SK-N-SH (cell line): ENCODE measurements around the gene MYO18B. TPM values are rescaled to one million over a fixed set of nuclear protein-coding genes. Genes with fewer than 3 reads are reported as not detected.

ENCODE experiments used
- CTCF ChIA-PET: fragments of 300-600, 350-600 bp; formaldehyde crosslinking; extraction: SDS; loops from one replicate; lab custom pipeline; 2021; lab: Yijun Ruan, JAX
- POLR2A ChIA-PET: fragments of 350-600 bp; sonication (Branson Sonifier 250); formaldehyde crosslinking; extraction: SDS; loops from one replicate; lab custom pipeline; 2020; ENCODE audit warnings: antibody characterized with exemption, inconsistent platforms; lab: Yijun Ruan, JAX
- DNase-seq: peaks from one replicate; pipeline ENCODE4 v3.0.0; 2012
- H2AFZ ChIP-seq: fragments of 200-600 bp; sonication (generic); 2 replicates; pipeline ENCODE4 v1.8.1; 2016; ENCODE audit warnings: antibody characterized with exemption, mild to moderate bottlenecking, low read depth
- H3F3A ChIP-seq: fragments of 200-600 bp; sonication (generic); replicated peaks from 2 replicates; pipeline ENCODE3; 2016; ENCODE audit warnings: antibody characterized with exemption, mild to moderate bottlenecking; ENCODE audit not compliant: insufficient read depth
- H3K27ac ChIP-seq, 2 experiments: fragments of 200-500 bp in 1 of 2; fragments of 200-600 bp in 1 of 2; sonication (Bioruptor generic) in 1 of 2; sonication (generic), shearing (Covaris generic) in 1 of 2; 2 replicates each; pipeline versions ENCODE4 v1.5.1 to v1.6.1; 2014 to 2016; ENCODE audit warnings: low read depth in 2 of 2, inconsistent platforms in 1 of 2, low read length in 1 of 2, mild to moderate bottlenecking in 1 of 2, mixed read lengths in 1 of 2
- H3K27me3 ChIP-seq: fragments of 200-600 bp; sonication (generic), shearing (Covaris generic); 2 replicates; pipeline ENCODE4 v1.6.1; 2016; ENCODE audit warnings: mixed run types; ENCODE audit not compliant: insufficient read depth
- H3K36me3 ChIP-seq, 2 experiments: fragments of 200-500 bp in 1 of 2; fragments of 200-600 bp in 1 of 2; sonication (Bioruptor generic) in 1 of 2; sonication (generic) in 1 of 2; replicated peaks in 1 of 2; 2 replicates each; pipeline versions ENCODE3 to v1.5.1; 2014 to 2016; ENCODE audit warnings: low read length in 1 of 2, mild to moderate bottlenecking in 1 of 2; ENCODE audit not compliant: insufficient read depth in 2 of 2, control insufficient read depth in 1 of 2
- H3K4me1 ChIP-seq, 2 experiments: fragments of 200-500 bp in 1 of 2; fragments of 200-600 bp in 1 of 2; sonication (Bioruptor generic) in 1 of 2; sonication (generic), shearing (Covaris generic) in 1 of 2; 2 replicates each; pipeline versions ENCODE4 v1.5.1 to v1.6.1; 2014 to 2016; ENCODE audit warnings: low read depth in 1 of 2, low read length in 1 of 2, mixed run types in 1 of 2; ENCODE audit not compliant: insufficient read depth in 2 of 2, control insufficient read depth in 1 of 2
- H3K4me2 ChIP-seq: fragments of 200-600 bp; sonication (generic), shearing (Covaris generic); 2 replicates; pipeline ENCODE4 v1.6.1; 2017; ENCODE audit warnings: mixed run types
- H3K4me3 ChIP-seq, 2 experiments: fragments of 200-500 bp in 1 of 2; fragments of 200-600 bp in 1 of 2; sonication (Bioruptor generic) in 1 of 2; sonication (generic), shearing (Covaris generic) in 1 of 2; 2 replicates each; pipeline versions ENCODE4 v1.5.1 to v1.8.1; 2014 to 2016; ENCODE audit warnings: low read depth in 2 of 2, inconsistent platforms in 1 of 2, low read length in 1 of 2, mild to moderate bottlenecking in 1 of 2, mixed read lengths in 1 of 2, moderate library complexity in 1 of 2
- H3K79me2 ChIP-seq: fragments of 200-600 bp; sonication (generic); 2 replicates; pipeline ENCODE4 v1.8.1; 2017; ENCODE audit warnings: mild to moderate bottlenecking; ENCODE audit not compliant: insufficient read depth
- H3K9ac ChIP-seq: fragments of 200-600 bp; sonication (generic); 2 replicates; pipeline ENCODE4 v1.6.1; 2017; ENCODE audit warnings: mixed run types
- H3K9me2 ChIP-seq: fragments of 200-600 bp; sonication (generic); 2 replicates; pipeline ENCODE4 v1.6.1; 2017; ENCODE audit warnings: mixed run types
- H3K9me3 ChIP-seq: fragments of 200-600 bp; sonication (generic); 2 replicates; pipeline ENCODE4 v1.6.1; 2017; ENCODE audit warnings: mixed run types, mild to moderate bottlenecking, moderate library complexity
- H4K20me1 ChIP-seq: fragments of 200-600 bp; sonication (generic); 2 replicates; pipeline ENCODE4 v1.6.1; 2017; ENCODE audit warnings: mild to moderate bottlenecking, mixed run types; ENCODE audit not compliant: insufficient read depth
- FOSL2 ChIP-seq: IDR thresholded peaks from 2 replicates; pipeline ENCODE4 v1.4.0; 2012; ENCODE audit warnings: low read depth, mild to moderate bottlenecking, moderate library complexity, borderline replicate concordance
- FOXJ3 ChIP-seq: sonication (generic); formaldehyde crosslinking; IDR thresholded peaks from 2 replicates; pipeline ENCODE4 v1.5.1; 2020; ENCODE audit warnings: mild to moderate bottlenecking, missing genetic modification reagents
- FOXM1 ChIP-seq: IDR thresholded peaks from 2 replicates; pipeline ENCODE4 v1.4.0; 2012; ENCODE audit warnings: low read depth, mild to moderate bottlenecking
- GATA2 ChIP-seq: sonication (generic); formaldehyde crosslinking; IDR thresholded peaks from 2 replicates; pipeline ENCODE4 v1.5.0; 2020; ENCODE audit warnings: mild to moderate bottlenecking, missing genetic modification reagents
- MEF2A ChIP-seq: IDR thresholded peaks from 2 replicates; pipeline ENCODE4 v1.4.0; 2012; ENCODE audit warnings: low read depth, borderline replicate concordance
- MXI1 ChIP-seq: IDR thresholded peaks from 2 replicates; pipeline ENCODE4 v1.6.1; 2012; ENCODE audit warnings: mild to moderate bottlenecking, low read depth, low read length, improper control_type of control experiment
- NFIC ChIP-seq: IDR thresholded peaks from 2 replicates; pipeline ENCODE4 v1.4.0; 2012; ENCODE audit warnings: borderline replicate concordance
- NRF1 ChIP-seq: IDR thresholded peaks from 2 replicates; pipeline ENCODE4 v1.6.1; 2012; ENCODE audit warnings: low read depth, mild to moderate bottlenecking, low read length
- POLR2AphosphoS5 ChIP-seq: IDR thresholded peaks from 2 replicates; pipeline ENCODE4 v1.6.1; 2012; ENCODE audit warnings: low read depth, low read length
- SIN3A ChIP-seq: IDR thresholded peaks from 2 replicates; pipeline ENCODE4 v1.6.1; 2012; ENCODE audit warnings: low read depth, mild to moderate bottlenecking, low read length, moderate library complexity, borderline replicate concordance
- SMC3 ChIP-seq: IDR thresholded peaks from 2 replicates; pipeline ENCODE4 v1.6.1; 2012; ENCODE audit warnings: low read depth, low read length, improper control_type of control experiment
- TAF1 ChIP-seq: IDR thresholded peaks from 2 replicates; pipeline ENCODE4 v1.6.1; 2012; ENCODE audit warnings: low read depth, mild to moderate bottlenecking, low read length, moderate library complexity, borderline replicate concordance
- TEAD4 ChIP-seq: IDR thresholded peaks from 2 replicates; pipeline ENCODE4 v1.4.0; 2012; ENCODE audit warnings: mild to moderate bottlenecking, borderline replicate concordance; ENCODE audit not compliant: insufficient read depth
- YY1 ChIP-seq: IDR thresholded peaks from 2 replicates; pipeline ENCODE4 v1.4.0; 2012; ENCODE audit warnings: low read depth, mild to moderate bottlenecking
- WGBS: methylation state at CpG from one replicate; pipeline ENCODE4 v1.1.6; 2017; ENCODE audit warnings: low lambda C conversion rate; 5-methylcytosine and 5-hydroxymethylcytosine counted together
- polyA plus RNA-seq, 3 experiments: library from polyadenylated mRNA; depleted of rRNA; stranded (reverse); fragments of >200 nt; gene quantifications; 2 replicates each; pipeline ENCODE4 v1.2.3, GENCODE V29; 2012
- TF ChIP-seq, protein P1 (sequence below): IDR thresholded peaks from 2 replicates; pipeline ENCODE4; 2012
- TF ChIP-seq, protein P2 (sequence below): fragments of 200-600 bp; sonication (generic); IDR thresholded peaks from 2 replicates; pipeline ENCODE4 v1.6.1; 2017; ENCODE audit warnings: antibody characterized with exemption, mild to moderate bottlenecking, moderate library complexity

MYO18B gene
- polyA plus RNA-seq, 1 of the 3 experiments (the other 2 are of a cell fraction): 0.05 TPM

DNA sequence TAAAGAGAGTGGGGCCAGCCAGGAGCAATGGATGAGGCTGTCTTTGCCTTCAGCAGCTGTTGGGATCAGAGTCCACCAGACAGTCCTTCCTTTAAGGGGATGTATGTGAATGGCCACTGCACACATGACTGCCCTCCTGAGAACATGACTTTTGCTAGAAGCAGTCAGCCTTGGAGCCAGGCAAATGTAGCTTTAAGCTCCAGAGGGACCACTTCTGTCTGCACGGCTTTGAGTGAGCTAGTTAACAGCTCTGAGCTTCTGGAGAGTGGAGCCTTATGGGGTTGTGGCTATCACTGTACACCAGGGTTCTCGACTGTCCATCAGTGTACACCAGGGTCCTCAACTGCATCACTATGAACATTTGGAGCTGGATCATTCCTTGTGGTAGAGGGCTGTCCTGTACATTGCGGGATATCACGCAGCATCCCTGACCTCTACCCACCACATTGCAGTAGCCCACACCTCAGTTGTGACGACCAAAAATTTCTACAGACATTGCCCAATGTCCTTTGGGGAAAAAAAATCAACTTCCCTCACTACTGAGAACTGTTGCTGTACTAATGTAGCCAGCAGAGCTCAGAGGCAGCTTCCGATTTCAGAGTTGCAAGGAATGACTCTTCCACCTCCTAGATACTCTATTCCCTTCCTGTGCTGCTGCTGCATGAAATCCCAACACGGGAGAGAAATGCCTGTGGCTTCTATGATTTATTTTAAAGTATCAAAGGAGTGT lies 169.4 kb downstream of the MYO18B start (continued):
- TF ChIP-seq FOXM1: no peak
- TF ChIP-seq TAF1: no peak
- TF ChIP-seq, protein P1, sequence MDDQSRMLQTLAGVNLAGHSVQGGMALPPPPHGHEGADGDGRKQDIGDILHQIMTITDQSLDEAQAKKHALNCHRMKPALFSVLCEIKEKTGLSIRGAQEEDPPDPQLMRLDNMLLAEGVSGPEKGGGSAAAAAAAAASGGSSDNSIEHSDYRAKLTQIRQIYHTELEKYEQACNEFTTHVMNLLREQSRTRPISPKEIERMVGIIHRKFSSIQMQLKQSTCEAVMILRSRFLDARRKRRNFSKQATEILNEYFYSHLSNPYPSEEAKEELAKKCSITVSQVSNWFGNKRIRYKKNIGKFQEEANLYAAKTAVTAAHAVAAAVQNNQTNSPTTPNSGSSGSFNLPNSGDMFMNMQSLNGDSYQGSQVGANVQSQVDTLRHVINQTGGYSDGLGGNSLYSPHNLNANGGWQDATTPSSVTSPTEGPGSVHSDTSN: no peak
- no peak for TF ChIP-seq FOXJ3
- TF ChIP-seq GATA2 (CRISPR knock-in tag): no peak
- TF ChIP-seq FOSL2: no peak
- TF ChIP-seq MXI1: no peak

DNA sequence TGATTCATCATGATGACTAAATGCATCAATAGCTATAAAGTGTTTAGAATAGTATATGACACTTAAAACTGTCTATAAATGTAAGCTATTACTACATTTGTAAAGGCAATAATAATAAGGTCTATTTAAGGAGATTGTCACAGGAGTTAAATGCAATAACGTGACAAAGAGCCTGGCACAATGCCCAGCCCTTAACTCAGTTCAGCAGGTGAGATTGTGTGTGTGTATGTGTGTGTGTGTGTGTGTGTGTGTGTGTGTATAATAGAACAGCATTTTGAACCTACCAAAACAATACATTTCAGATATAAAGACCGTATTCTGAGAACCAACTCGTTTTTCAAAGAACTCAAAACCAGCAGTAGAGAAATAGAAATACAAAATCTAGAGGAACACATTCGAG lies 177.5 kb downstream of the MYO18B start:
- Histone ChIP-seq H3K9ac (no peak overlapping the region), H2AFZ (no peak overlapping the region), H3K4me3 (no peak overlapping the region), H3F3A (no peaks in the 10 kb centered on the region), H3K79me2 (no peaks in the 10 kb centered on the region), H3K27ac (no peak overlapping the region), H3K36me3 (no peaks in the 10 kb centered on the region), H4K20me1 (no peaks in the 10 kb centered on the region), H3K9me3 (no peaks in the 10 kb centered on the region), H3K4me1 (peaks cover 0 to 13% of the 10 kb centered on the region in 2 experiments; a peak in 2 of 4 replicates), H3K9me2 (no peaks in the 10 kb centered on the region), H3K4me2 (no peak overlapping the region), H3K27me3 (no peaks in the 10 kb centered on the region)
- CTCF ChIA-PET: no interaction called here
- no peak for TF ChIP-seq FOSL2
- no peak for TF ChIP-seq MEF2A
- no peak for TF ChIP-seq YY1
- no peak for TF ChIP-seq MXI1
- no peak for TF ChIP-seq TEAD4
- no peak for TF ChIP-seq POLR2AphosphoS5
- TF ChIP-seq SIN3A: no peak
- TF ChIP-seq NFIC: no peak
- TF ChIP-seq NRF1: no peak
- TF ChIP-seq, protein P2, sequence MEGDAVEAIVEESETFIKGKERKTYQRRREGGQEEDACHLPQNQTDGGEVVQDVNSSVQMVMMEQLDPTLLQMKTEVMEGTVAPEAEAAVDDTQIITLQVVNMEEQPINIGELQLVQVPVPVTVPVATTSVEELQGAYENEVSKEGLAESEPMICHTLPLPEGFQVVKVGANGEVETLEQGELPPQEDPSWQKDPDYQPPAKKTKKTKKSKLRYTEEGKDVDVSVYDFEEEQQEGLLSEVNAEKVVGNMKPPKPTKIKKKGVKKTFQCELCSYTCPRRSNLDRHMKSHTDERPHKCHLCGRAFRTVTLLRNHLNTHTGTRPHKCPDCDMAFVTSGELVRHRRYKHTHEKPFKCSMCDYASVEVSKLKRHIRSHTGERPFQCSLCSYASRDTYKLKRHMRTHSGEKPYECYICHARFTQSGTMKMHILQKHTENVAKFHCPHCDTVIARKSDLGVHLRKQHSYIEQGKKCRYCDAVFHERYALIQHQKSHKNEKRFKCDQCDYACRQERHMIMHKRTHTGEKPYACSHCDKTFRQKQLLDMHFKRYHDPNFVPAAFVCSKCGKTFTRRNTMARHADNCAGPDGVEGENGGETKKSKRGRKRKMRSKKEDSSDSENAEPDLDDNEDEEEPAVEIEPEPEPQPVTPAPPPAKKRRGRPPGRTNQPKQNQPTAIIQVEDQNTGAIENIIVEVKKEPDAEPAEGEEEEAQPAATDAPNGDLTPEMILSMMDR: no peak
- TF ChIP-seq SMC3: no peak
- WGBS: 24% methylated on average over 4 of the region's 4 CpGs
- no peak for DNase-seq
- POLR2A ChIA-PET: no interaction called here
